NCI-H1930 (cell line): ENCODE results near the gene ADAMTS13.
"Not testable (repeated sequence)": the region's sequence is repeated elsewhere in the genome, so short reads cannot be mapped to it uniquely, and the experiment has no call there.

Source experiments
- DNase-seq, 2 experiments: peaks; one replicate each; lab custom pipeline; 2025; lab: John Stamatoyannopoulos, UW

Gene ADAMTS13

DNA sequence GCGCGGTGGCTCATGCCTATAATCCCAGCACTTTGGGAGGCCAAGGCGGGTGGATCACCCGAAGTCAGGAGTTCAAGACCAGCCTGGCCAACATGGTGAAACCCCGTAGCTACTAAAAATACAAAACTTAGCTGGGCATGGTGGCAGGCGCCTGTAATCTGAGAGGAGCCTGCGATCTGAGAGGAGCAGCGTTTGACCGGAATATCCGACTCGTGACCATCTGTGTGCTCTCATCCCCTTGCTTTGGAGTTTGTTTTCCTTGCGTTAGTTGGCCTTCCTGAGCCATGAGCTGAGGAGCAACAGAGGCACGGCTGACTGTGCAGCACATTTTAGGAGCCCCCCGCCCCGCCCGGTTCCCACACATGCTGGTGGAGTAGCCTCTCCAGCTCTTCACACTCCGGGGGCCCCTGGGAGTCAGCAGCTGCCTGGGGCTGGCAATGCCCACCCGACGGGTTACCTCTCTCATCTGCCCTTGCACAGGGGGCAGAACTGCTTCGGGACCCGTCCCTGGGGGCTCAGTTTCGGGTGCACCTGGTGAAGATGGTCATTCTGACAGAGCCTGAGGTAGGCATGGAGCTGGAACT is 3.0 kb downstream of the ADAMTS13 start:
- no peak for DNase-seq

- DNase-seq, result no peak
Measured at GRCh38 chr9:133426011-133426410, 3.8 kb downstream of the ADAMTS13 start.

- no peak for DNase-seq
Measured at GRCh38 chr9:133427658-133428348, 5.6 kb downstream of the ADAMTS13 start.

GRCh38 chr9:133428617-133429101 is 6.5 kb downstream of the ADAMTS13 start:
- peak in 1 of 2 experiments; percentile 55 for DNase-seq

DNA sequence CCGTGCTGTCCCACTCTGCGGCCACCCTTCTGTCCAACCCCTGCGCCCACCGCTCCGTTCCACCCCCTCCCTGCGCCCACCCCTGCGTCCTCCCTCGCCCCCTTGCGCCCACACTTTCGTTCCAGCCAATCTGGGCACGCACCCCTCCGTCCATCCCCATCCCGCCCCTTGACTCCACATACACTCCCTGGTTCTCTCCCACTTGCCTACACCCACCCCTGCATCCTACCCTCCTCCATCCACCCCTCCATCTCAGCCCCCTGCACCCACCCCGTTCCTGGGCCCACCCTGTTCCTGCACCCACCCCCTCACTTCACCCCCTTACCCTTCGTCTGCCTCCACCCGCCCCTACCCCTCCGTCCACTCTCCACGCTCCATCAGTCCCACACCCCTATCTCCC is 7.0 kb downstream of the ADAMTS13 start:
- DNase-seq, result no peak

DNA sequence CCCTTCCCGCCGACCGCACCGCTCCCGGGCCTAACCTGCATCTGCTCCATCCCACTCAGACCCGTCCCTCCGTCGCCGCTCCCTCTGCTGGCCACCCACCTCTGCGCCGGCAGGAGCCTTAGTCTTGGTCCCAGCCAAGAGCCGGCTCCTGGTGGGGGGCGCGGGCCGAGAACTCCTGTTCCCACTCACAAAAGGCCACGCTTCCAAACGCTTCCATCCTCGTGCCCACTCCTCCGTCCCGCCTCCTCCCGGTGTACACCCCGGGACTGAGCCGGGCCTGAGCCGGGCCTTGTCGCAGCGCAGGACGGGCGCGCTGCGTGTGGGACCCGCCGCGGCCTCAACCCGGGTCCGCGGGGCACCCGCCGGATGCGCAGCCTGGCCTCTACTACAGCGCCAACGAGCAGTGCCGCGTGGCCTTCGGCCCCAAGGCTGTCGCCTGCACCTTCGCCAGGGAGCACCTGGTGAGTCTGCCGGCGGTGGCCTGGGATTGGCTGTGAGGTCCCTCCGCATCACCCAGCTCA is 7.5 kb downstream of the ADAMTS13 start:
- no peak for DNase-seq

DNA sequence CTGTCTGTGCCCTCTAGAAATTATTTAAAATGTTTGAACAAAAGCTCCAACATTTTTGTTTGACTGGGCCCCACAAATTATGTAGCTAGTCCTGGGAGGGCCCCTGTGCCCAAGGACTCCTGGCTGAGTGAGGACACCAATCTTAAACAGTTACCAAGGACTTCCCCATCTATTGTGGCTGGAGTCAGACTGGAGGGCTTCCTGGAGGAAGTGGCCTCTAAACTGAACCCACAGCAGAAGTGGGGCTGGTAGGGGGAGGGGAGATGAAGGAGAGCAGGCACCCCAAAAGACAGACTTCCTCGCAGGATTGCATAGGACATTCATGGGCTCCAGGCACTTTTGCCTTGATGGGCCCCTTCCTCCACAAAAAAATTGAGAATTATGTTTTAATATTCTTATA is 8.1 kb downstream of the ADAMTS13 start:
- no peak for DNase-seq

DNA sequence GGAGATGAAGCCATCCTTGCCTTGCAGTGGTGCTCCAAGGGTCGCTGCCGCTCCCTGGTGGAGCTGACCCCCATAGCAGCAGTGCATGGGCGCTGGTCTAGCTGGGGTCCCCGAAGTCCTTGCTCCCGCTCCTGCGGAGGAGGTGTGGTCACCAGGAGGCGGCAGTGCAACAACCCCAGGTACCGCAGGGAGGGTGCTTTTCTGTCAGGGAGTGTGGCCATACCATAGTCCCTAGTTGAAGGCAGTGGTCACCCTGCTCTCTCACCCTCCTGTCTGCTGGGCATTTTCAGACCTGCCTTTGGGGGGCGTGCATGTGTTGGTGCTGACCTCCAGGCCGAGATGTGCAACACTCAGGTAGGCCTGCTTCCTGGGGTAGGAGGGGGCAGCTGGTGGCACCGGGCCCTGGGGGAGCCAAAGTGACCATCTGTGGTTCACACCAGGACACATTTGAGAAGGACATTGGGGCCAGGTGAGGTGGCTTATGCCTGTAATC is 11.2 kb downstream of the ADAMTS13 start:
- DNase-seq, result no peak

DNA sequence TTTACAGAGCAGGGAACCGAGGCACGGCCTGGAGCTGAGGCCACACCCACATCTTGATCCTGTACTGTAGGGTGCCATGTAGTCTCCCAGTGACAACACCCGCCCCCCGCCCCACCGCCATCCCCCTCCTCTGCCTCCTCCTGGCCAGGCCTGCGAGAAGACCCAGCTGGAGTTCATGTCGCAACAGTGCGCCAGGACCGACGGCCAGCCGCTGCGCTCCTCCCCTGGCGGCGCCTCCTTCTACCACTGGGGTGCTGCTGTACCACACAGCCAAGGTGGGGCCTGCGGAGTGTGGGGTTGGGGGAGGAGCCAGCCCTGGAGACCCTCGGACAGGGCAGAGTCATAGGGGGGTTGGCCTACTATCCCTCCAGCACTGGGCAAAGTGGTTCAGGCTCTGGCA is 14.5 kb downstream of the ADAMTS13 start:
- DNase-seq, result no peak

DNA sequence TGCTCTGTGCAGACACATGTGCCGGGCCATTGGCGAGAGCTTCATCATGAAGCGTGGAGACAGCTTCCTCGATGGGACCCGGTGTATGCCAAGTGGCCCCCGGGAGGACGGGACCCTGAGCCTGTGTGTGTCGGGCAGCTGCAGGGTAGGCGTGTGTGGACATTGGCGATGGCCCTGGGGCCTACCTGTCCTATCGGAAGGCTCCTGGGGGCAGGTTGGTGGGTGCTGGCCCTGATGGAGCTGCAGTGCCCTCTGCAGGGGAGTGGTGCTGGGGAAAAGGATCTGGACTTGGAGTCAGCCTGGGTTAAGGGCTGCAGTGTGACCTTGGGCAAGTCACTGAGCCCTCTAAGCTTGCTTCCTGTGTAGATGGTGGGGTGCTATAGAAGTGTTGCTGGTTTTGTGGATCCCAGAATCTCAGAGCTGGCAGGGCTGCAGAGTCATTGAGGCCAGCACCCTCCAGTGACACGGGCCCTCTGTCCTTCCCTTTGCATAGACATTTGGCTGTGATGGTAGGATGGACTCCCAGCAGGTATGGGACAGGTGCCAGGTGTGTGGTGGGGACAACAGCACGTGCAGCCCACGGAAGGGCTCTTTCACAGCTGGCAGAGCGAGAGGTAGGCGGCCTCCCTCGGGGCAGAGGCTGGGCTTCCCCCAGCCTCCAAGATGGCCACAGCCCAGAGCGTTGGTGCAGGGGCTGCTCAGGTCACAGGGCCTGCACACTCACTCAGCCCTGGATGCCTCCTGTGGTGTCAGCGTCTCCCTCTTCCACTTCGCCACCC is 15.8 kb downstream of the ADAMTS13 start:
- DNase-seq, result no peak

- DNase-seq, result no peak
Measured at GRCh38 chr9:133439337-133439736, 17.2 kb downstream of the ADAMTS13 start.

- no peak for DNase-seq
Measured at GRCh38 chr9:133440874-133441273, 18.7 kb downstream of the ADAMTS13 start.

DNA sequence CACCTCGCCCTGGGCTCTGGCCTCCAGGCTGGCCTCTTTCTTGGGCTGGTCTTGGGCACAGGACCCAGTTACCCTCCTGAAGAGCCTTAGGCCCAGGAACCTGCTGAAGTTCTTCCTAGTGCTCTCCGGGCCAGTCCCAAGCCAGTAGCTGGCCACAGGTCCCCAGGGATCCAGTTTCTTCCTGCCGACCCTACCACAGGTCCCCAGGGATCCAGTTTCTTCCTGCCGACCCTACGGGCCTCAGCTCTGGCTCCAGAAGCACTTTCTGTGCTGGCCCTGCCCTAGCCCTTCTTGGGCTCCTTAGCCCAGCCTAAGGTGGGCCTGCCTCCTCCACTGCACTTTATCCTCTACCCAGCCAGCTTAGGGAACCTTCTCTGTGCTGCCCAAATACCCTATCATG is 19.4 kb downstream of the ADAMTS13 start:
- no peak for DNase-seq

DNA sequence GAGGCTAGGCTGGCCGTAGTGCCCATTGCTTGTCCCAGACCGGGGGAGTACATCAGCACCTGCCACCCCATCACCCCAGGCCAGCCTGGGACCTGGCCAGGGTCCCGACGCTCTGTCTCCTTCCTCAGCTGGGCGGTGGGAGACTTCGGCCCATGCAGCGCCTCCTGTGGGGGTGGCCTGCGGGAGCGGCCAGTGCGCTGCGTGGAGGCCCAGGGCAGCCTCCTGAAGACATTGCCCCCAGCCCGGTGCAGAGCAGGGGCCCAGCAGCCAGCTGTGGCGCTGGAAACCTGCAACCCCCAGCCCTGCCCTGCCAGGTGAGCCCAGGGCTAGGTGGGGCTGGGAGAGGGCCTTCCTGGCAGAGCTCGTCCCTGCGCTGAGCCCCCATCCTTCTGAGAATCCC is 21.1 kb downstream of the ADAMTS13 start:
- no peak for DNase-seq

GRCh38 chr9:133443982-133444381 is 21.8 kb downstream of the ADAMTS13 start:
- DNase-seq, result no peak

GRCh38 chr9:133445293-133445969 is 23.3 kb downstream of the ADAMTS13 start:
- DNase-seq, result no peak

GRCh38 chr9:133448487-133448972 is 26.4 kb downstream of the ADAMTS13 start:
- no peak for DNase-seq

GRCh38 chr9:133449760-133450159 is 27.6 kb downstream of the ADAMTS13 start:
- DNase-seq, result no peak

GRCh38 chr9:133451865-133452264 is 29.7 kb downstream of the ADAMTS13 start:
- DNase-seq, result not testable (repeated sequence)

DNA sequence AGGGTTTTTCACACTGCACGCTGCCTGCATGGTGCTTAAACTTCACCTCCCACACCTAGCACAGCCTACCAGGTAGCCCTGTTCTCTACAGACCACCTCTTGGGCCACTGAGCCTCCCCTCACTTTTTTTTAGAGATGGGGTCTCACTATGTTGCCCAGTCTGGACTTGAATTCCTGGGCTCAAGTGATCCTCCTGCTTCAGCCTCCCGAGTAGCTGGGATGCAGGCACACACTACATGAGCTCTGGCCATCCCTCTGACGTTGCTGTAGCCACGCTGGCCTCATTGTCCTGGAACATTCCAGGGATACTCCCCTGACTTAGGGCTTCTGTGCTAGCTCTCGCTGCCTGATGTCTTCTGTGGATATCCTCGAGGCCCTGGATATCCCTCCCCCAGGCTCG is 30.4 kb downstream of the ADAMTS13 start:
- DNase-seq, result no peak

DNA sequence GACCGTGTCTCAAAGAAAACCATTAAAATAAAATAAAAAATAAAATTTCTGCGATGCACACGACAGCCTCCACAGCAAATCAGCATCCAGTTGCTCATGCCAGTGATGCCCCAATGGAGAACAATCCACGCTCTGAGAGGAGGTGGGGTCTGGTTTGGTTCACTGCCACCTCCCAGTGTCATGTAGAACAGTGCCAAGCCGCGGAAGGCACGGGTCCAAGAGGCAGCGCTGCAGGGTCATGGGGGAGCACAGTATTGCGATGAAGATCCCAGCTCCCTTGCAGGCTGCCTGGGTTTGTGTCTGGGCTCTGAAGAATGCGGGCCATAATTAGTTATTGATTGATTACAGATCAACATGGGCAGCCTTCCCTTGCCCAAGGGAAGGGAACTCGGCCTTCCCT is 31.5 kb downstream of the ADAMTS13 start:
- DNase-seq, result no peak

DNA sequence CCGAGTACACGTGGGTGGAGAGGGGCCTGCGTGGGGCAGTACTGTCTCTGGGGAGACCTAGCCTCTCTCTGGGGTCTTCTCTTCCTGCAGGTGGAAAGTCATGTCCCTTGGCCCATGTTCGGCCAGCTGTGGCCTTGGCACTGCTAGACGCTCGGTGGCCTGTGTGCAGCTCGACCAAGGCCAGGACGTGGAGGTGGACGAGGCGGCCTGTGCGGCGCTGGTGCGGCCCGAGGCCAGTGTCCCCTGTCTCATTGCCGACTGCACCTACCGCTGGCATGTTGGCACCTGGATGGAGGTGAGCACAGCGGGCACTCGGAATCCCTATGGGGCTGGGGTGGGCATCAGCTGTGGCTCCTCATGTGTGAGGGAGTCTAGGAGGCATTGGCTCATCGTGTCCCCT is 32.2 kb downstream of the ADAMTS13 start:
- DNase-seq, result no peak
